ENCODE results near the gene SIK3.

SIK3 gene

GRCh38 chr11:116928845-116929244 lies 169.4 kb downstream of the SIK3 start:
- DNase-seq: no peak

GRCh38 chr11:116928102-116928777 lies 170.0 kb downstream of the SIK3 start:
- no peak for DNase-seq

- DNase-seq: peak in 3 of 4 experiments; percentile 9 to 20 (median 13)
These were observed 170.9 kb downstream of the SIK3 start for GRCh38 chr11:116927163-116927974.

GRCh38 chr11:116925050-116925449 lies 173.2 kb downstream of the SIK3 start:
- DNase-seq: no peak

GRCh38 chr11:116918925-116919655 lies 179.1 kb downstream of the SIK3 start:
- no peak for DNase-seq

GRCh38 chr11:116917632-116918031 lies 180.6 kb downstream of the SIK3 start:
- no peak for DNase-seq

- DNase-seq: no peak
These were observed 181.3 kb downstream of the SIK3 start for GRCh38 chr11:116916886-116917285.

- DNase-seq: no peak
These were observed 182.2 kb downstream of the SIK3 start for GRCh38 chr11:116916052-116916451.

GRCh38 chr11:116913000-116913399 lies 185.2 kb downstream of the SIK3 start:
- peak; percentile 56 to 90 (median 75) for DNase-seq

GRCh38 chr11:116911976-116912734 lies 186.1 kb downstream of the SIK3 start:
- no peak for DNase-seq

- DNase-seq: no peak
These were observed 187.4 kb downstream of the SIK3 start for GRCh38 chr11:116910847-116911246.

- DNase-seq: no peak
These were observed 187.8 kb downstream of the SIK3 start for GRCh38 chr11:116910378-116910777.

GRCh38 chr11:116909245-116909644 lies 189.0 kb downstream of the SIK3 start:
- DNase-seq: no peak

- peak in 2 of 4 experiments; percentile 10 to 14 for DNase-seq
These were observed 191.7 kb downstream of the SIK3 start for GRCh38 chr11:116906479-116906878.

- no peak for DNase-seq
These were observed 195.1 kb downstream of the SIK3 start for GRCh38 chr11:116903090-116903489.

GRCh38 chr11:116901964-116902688 lies 196.1 kb downstream of the SIK3 start:
- DNase-seq: no peak

GRCh38 chr11:116901211-116901610 lies 197.0 kb downstream of the SIK3 start:
- no peak for DNase-seq

- DNase-seq: no peak
These were observed 202.0 kb downstream of the SIK3 start for GRCh38 chr11:116896211-116896610.

- peak; percentile 23 to 60 (median 47) for DNase-seq
These were observed 203.0 kb downstream of the SIK3 start for GRCh38 chr11:116895048-116895757.

- no peak for DNase-seq
These were observed 204.3 kb downstream of the SIK3 start for GRCh38 chr11:116893906-116894305.

- DNase-seq: no peak
These were observed 204.8 kb downstream of the SIK3 start for GRCh38 chr11:116893437-116893836.
